AG09309 (cell line): ENCODE data around the gene ZMIZ1.

ENCODE experiments used
- DNase-seq: peaks from one replicate; pipeline ENCODE4 v3.0.0-alpha.2; 2010; ENCODE audit warnings: low read depth
- H3K4me3 ChIP-seq: 2 replicates; pipeline ENCODE4 v1.5.1; 2011; ENCODE audit warnings: mild to moderate bottlenecking, low read depth, low read length, moderate library complexity; ENCODE audit not compliant: control insufficient read depth
- TF ChIP-seq, protein P1 (sequence below): IDR thresholded peaks from 2 replicates; pipeline ENCODE4 v1.5.1; 2011; ENCODE audit warnings: mild to moderate bottlenecking, low read depth, low read length, inconsistent platforms; ENCODE audit not compliant: insufficient read depth, control insufficient read depth; ENCODE audit errors: missing control alignments

ZMIZ1 gene

DNA sequence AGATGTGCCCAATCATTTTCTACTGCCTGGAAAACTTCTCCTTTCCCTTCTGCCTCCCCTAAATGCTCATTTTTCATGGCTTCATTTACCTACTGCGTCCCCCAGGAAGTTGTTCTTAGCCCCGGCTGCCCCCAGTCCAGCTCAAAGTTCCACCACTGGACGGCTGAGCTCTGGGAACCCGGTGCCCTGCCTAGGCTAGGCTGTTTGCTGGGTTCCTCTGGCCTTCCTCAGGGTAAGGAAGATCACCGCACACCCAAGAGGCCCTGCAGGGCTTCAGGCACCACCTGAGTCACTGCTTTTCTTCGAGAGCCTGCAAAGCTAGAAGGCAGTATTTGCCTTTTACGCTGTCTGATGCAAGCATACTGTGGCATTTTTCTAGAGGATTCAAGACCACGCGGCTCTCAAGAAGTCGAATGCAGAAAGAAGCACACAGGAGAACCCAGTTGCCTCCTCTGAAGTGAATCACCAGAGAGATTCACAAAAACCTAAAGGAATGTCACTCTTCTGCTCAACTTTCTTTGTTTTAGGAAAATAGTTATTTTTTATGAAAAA is 46.7 kb upstream of the ZMIZ1 start:
- H3K4me3 ChIP-seq, result no peak overlapping the region
- TF ChIP-seq, protein P1, sequence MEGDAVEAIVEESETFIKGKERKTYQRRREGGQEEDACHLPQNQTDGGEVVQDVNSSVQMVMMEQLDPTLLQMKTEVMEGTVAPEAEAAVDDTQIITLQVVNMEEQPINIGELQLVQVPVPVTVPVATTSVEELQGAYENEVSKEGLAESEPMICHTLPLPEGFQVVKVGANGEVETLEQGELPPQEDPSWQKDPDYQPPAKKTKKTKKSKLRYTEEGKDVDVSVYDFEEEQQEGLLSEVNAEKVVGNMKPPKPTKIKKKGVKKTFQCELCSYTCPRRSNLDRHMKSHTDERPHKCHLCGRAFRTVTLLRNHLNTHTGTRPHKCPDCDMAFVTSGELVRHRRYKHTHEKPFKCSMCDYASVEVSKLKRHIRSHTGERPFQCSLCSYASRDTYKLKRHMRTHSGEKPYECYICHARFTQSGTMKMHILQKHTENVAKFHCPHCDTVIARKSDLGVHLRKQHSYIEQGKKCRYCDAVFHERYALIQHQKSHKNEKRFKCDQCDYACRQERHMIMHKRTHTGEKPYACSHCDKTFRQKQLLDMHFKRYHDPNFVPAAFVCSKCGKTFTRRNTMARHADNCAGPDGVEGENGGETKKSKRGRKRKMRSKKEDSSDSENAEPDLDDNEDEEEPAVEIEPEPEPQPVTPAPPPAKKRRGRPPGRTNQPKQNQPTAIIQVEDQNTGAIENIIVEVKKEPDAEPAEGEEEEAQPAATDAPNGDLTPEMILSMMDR, result no peak
- DNase-seq, result no peak

GRCh38 chr10:79022565-79023230 is 46.1 kb upstream of the ZMIZ1 start:
- TF ChIP-seq, protein P1, result no peak
- no peak for DNase-seq
- no peak overlapping the region for H3K4me3 ChIP-seq

DNA sequence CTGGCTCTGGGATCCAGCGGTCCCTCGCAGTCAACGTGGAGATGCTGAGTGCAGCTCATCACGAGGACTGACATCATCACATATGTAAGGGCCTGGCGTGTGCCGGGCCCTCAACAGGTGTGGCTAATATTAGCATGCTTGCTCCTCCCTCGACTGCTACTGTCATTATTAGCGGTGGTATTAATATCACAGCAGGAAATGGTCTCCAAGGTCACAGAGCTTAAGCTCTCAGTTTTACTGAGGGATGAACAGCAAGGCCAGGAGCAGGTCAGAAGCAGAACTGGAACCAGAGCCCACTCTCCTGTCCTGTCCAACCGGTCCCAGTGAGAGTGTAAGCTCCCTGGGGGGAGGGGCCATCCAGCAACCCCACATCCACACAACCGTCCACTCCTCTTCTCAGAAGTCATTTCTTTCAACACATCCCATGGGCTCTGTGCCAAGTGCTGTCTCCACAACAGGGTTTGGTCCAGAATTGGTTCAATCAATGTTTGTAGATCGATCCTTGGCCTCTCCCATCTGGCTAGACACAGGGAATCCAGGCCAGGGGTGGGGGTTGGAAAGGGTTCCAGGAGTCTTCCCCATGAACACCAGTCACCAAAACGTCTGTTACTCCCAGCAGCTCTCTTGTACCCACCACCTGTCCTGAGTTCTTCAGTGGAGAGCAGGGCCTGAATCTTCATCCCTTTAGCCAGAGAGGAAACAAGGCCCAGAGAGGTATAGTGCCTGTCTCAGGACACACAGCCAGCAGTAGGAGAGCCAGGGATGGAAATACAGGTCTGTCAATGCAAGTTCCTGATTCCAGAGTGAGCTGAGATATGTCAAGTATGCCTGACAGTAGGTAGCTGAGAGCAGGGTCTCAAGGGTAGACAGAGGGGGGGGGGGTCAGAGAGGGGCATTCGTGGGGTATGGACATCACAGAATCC is 45.3 kb upstream of the ZMIZ1 start:
- no peak for DNase-seq
- TF ChIP-seq, protein P1, result no peak
- H3K4me3 ChIP-seq, result no peak overlapping the region

GRCh38 chr10:79024296-79024695 is 44.5 kb upstream of the ZMIZ1 start:
- DNase-seq, result no peak
- TF ChIP-seq, protein P1, result no peak
- H3K4me3 ChIP-seq, result no peak overlapping the region

DNA sequence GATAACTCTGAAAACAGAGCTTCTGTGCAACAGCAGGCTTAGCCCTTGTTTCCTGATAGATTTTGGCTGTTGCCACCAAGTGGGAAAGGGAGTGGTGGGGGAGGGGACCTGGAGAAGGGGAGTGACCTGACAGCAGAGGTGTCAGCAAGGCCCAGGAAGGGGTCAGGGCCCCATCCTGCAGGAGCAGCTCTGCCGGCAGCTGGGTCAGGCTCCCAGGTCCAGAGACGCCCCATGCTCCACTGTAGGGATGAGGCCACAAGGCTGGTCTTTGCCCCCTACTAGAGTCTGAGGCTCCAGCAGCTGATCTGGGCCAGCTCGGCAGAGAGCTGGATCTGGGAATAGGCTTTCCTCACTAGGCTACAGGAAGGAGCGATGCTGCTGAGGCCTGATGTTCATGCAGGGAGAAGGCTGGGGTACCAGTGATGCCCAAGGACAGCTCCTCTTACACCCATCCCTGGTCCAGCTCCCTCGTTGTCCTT is 44.0 kb upstream of the ZMIZ1 start:
- no peak for DNase-seq
- H3K4me3 ChIP-seq, result no peak overlapping the region
- TF ChIP-seq, protein P1, result no peak

DNA sequence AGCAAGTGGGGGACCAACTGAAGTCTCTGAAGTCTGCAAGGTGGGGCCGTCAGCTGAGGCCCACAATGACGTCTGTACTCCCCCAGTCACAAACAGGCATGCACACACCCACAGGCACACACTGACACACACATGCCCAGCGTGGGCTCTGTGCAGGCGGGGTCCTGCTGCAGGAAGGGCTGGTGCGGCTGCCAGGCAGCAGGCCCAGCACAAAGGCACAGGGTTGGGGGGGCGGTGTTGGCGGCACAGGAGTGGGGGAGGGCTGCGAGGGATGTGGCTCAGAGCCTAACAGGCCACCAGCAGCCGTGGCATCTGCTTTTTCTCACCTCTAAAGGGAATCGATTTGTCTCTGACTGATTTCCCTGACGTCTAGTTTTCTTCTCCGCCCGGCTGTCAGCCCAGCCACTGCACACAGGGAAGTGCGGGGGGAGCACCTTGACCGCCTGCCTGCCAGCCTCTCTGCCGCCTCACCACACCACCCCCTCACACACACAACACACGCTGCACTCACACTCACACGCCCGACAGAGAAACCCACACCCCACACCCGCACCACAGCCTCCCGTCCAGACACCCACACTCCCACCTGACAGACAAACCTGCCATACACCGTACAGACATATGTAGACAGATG is 43.5 kb upstream of the ZMIZ1 start:
- TF ChIP-seq, protein P1, result no peak
- DNase-seq, result no peak
- no peak overlapping the region for H3K4me3 ChIP-seq
